NCI-H187 treated with DMSO at 0.1 percent for 48 hours (cell line): ENCODE results near the gene PALLD.

Source experiments
- DNase-seq: peaks from one replicate; lab custom pipeline; 2025; lab: John Stamatoyannopoulos, UW

The PALLD gene

GRCh38 chr4:168765726-168766125 is 268.9 kb downstream of the PALLD start:
- DNase-seq: no peak

DNA sequence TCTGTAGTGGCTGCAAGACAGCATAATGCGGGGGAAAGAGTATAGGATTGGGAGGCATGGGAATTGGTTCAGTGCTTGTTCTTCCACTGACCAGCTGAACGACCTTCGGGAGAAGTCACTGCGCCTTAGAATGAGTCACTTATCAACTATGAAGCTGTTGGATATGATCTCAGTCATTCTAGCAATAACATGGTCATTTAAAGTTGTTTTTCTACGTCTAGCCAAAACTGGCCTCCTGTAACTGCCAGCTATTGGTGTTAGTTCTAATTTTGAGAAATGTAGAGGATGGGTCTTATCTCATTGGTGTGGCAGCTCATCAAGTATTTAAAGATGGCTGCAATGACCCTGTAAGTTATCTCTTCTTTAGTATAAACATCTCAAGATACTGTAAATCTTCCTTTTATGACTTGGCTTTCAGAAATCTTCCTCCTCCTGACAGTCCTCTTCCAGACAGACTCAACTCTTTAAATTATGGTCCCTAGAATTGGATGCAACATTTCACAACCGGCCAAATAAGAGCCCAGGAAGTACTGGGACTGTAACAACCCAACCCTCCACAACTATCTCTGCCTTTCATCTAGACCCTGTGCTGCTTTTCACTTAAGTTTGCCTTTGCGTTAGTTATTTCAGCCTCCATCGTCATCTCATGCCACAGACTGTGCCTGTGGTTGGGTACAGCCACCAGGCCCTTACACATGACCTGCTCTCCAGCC is 269.9 kb downstream of the PALLD start:
- no peak for DNase-seq

DNA sequence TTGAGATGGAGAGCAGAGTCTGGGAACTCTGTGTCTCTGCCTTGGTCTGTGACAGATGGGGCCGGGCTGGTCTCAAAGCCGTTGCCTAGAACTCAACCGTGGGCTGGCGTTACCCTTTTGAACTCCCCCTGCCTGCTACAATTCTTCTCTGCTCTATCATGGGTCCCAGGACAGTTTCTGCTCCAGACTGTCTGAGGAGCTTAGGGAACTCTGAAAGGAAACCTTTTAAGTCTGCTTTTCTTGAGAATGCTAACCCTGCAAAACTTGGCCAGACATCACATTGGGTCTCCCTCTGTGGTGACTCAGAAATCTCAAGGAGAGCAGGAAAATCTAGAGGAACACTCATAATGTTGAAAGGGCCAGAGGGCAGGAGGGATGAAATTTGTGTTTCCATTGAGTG is 272.6 kb downstream of the PALLD start:
- DNase-seq: no peak

GRCh38 chr4:168769837-168770236 is 273.0 kb downstream of the PALLD start:
- DNase-seq: no peak

DNA sequence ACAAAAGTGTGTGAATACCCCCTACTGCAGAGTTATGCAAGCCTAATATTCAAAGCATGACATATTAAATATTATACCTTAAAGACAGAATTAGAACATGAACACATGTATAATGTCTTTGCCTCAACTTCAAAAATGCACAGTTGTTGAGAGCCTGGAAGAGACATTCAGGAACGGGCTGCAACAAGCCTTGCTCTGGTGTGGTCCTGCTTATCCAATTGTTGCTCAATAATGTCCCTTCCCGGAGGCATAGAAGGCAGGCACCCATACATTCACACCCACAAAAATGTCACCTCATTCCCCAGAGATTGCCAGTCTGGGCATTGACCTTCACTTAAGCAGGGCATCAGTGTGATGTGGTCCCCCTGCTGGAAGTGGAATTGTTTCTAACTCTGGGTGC is 274.4 kb downstream of the PALLD start:
- no peak for DNase-seq

- DNase-seq: no peak
Measured at GRCh38 chr4:168773388-168774195, 276.7 kb downstream of the PALLD start.

GRCh38 chr4:168776382-168776781 is 279.5 kb downstream of the PALLD start:
- DNase-seq: no peak

DNA sequence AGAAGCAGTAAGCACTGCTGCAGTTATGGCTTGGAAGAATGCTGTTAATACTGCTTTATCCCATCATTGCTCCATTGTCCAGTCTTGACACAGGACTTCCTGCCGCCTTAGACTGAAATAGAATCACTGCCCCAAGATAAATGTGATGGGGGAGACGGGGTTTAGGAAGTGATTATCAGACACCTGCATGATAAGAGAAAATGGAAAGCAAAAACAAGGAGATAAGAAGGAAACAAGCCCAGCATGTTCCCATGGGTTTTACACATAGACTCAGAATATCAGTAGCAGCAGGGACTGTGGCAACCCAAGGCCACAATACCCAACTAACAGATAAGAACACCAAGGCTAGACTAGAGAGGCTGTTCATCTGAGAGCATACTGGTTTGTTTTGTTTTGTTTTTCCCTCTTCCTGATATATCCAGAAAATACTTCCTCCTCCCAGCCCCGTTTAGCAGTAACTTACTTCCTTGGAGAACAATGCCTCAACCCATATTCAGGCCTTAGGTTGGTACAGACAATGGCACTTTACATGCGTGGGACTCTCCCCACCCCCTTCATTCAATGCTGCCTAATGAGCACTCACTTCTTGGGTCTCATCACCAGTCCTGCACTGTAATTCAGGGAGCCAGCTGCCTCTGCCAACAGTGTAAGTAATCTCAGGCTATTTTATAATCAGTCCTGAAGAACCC is 280.6 kb downstream of the PALLD start:
- no peak for DNase-seq

DNA sequence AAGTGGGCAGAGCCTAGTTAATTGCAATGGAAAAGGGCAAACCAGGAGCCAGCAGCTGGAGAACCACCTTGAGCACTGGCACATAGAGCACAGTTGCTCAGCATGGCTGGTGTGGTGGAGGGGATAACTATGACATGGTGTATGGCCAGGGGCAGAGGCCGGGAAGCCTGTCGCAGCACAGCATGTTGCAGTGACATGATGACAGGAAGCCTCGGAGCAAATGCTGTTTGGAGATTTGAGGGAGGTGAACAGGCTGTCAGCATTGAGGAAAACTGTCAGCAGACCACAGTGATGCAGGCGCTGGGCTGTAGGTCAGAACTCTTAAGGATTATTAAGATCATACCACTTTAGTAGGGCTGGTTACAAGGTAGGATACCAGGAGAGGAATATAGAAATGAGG is 284.5 kb downstream of the PALLD start:
- no peak for DNase-seq

DNA sequence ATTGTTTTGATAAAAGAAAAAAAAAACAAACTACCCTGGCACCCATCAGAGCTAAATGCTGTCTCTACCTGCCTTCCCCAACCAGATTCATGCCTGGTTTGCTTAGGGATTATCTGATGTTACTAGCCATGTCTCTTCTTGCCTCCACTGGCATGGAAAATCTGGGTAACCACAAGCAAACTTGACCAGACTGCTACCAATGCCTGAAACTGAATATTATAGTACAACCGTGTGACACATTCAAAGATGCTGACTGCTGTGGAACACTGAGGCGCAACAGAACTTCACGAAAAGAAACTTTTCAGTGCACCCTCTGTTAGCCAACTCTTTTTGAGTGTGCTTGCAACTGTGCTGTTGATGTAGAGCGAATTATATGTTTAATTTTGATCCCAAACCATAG is 285.1 kb downstream of the PALLD start:
- DNase-seq: no peak

DNA sequence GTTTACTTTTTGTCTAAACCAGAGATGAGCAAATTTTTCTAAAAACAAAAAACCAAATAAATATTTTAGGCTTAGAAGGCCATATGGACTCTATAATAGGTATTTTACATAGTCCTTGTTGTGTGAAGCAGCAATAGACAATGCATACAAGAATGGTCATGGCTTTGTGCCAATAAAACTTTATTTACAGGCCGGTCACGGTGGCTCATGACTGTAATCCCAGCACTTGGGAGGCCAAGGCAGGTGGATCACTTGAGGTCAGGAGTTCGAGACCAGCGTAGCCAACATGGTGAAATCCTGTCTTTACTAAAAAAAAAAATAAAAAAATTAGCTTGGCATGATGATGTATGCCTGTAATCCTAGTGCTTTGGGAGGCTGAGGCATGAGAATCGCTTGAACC is 285.6 kb downstream of the PALLD start:
- no peak for DNase-seq

DNA sequence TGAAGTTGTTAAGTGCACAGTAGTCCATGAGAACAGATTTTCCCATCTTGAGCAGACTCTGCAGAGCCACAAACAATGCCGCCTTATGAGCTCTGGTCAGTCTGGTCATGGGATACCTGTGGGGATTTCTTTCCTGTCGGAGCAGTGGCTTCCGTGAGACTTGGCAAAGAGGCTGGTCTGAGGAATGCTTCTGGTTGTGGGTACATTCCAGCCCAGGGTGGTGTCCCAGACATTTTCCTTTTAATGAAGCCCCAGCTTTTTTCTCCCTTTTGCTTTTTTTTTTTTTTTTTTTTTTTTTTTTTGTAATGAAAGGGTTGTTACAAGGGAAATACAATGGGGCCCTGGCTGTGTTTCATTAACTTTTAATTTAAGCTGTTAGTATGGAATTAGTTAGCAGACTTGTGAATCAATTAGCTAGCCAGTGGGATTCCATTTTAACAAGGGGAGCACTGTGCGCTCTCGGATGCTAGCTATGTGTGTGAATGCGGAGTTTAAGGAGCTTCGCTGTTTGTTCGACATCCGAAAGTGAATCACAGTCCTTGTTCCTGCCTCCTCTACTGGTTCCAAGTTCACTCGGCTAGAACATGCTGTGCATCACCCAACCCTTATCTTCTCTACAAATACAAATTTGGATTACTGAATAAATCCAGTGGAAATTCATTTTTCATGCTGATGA is 288.1 kb downstream of the PALLD start:
- no peak for DNase-seq

GRCh38 chr4:168787334-168787733 is 290.5 kb downstream of the PALLD start:
- DNase-seq: no peak

DNA sequence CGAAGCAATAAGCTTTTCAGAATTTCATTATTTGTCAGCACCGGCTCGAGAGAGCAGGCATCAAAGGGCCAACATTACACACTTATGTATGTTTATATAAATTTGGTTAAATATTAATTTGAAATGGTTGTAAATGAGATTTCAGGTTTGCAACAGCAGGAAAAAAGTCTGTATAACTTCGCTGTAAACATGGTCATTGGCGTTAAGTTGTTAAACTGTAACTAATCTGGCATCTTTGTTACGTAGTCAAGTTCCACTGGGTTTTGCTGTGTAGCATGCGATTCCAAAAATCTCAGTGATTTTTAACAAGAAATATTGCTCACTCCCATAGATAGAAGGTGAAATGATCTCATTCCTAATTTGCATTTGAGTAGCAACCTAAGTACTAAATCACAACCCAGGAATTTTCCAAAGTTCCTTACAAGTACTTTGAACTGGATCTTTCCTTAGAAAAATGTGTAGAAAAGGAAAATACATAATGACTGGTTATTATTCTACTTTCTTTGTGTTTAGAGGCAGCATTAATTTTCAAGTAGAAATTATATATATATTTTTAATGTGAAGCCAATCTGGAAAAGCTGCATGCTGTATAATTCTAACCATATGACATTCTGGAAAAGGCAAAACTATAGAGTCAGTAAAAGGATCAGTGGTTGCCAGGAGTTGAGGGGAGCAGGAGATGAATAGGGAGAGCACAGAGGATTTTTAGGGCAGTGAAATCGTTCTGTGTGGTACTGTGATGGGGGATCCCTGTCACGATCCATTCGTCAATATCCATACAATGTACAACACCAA is 291.1 kb downstream of the PALLD start:
- no peak for DNase-seq

DNA sequence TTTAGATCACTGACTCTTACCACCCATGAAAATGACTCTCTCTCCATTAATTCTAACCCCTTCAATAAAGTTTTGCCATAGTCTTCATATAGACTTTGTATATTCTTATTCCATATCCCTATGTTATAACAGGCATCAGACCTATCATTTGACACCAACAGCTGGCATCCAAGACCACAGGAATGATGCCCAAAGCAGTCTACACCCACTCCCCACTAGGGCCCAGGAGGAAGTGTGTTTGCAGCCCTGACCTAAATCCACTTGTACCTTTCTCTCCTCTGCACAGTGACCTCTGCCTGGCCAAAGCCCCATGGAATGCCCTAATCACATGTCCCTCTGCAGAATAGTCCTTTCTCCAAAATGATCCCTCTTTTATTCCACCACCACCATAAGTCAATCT is 294.0 kb downstream of the PALLD start:
- no peak for DNase-seq

GRCh38 chr4:168791376-168791775 is 294.5 kb downstream of the PALLD start:
- no peak for DNase-seq

- no peak for DNase-seq
Measured at GRCh38 chr4:168793542-168793941, 296.7 kb downstream of the PALLD start.

DNA sequence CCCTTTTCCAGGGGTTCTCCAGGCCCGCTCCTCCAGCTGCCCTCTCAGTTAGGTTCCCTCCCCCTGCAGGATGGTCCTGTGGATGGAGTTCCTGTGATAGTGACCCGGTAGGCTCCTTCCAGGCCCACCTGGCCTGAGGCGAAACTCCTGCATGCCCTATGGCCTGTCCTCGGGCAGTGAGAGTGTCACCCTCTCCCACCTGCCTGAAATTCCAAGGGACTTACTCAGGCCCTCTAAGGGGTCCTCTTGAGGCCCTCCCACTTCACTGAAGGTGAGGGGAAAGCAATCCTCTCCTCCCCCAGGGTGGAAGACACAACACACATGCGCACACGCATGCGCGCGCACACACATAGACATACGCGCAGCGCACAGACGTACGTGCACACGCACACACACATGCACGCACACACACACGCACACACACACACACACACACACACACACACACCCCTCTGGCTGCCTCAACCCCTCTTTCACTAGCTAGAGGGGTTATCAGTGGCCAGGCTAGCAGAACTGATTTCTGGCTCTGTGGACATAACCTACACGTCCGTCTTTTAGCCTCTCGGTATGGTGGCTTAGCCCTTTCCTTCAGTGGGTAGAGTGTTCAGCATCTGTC is 297.3 kb downstream of the PALLD start:
- DNase-seq: no peak

DNA sequence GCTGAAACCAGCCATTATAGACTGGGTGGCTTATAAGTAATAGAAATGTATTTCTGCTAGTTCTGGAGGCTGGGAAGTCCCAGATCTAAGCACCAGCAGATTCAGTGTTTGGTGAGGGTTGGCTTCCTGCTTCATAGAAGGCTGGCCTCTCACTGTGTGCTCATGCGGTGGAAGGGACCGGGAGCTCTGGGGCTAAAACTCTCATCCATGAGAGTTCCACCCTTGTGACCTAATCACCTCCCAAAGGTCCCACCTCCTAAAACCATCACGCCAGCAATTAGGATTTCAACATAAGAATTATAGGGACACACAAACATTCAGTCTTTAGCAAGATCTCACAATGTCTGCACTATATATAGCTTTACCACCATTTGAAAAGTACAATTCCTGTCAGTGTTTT is 298.0 kb downstream of the PALLD start:
- DNase-seq: no peak

- no peak for DNase-seq
Measured at GRCh38 chr4:168795346-168795745, 298.5 kb downstream of the PALLD start.
